ENCODE data around the gene CHRNA9.

The CHRNA9 gene

GRCh38 chr4:40310225-40310624 is 24.9 kb upstream of the CHRNA9 start:
- no peak for DNase-seq

DNA sequence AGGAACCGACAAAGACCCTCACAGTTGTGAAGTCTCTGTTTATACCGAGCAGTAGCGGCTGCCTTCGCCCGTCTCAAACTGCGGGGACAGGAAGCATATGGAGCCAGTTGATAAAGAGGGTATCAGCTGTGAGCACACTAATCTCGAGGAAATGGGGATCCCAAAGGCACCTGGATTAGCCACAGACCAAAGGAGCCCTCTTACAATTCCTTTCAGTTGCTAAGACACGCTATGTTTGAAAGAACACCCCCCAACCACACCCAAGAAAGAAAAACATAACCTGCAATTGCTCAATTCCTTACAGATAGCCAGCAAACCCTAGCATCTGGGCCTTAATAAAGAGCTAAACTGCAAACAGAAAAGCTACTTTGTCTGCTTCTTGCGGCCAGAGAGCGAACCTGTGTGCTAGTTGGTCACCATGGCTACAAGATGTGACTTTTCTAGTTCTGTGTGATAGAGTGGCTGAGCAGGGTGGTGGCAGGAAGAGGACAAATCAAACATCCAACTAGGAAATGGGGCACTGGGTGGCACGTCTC is 23.3 kb upstream of the CHRNA9 start:
- DNase-seq = no peak

DNA sequence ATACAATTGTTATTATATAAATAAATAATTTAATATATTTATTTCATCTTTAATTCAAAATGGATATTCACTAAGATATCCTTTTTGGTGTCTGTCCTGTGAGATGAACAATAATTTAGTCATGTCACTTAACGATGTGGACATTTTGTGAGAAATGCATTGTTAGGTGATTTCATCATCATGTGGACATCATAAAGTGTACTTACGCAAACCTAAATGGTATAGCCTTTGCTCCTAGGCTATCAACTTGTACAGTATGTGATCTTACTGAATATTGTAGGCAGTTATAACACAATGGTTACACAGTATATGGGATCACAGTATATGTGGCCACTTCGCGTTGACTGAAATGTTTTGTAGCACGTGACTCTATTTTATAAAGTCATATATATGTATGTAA is 20.2 kb upstream of the CHRNA9 start:
- DNase-seq = no peak

GRCh38 chr4:40316333-40316781 is 18.8 kb upstream of the CHRNA9 start:
- peak; percentile 24 for DNase-seq

DNA sequence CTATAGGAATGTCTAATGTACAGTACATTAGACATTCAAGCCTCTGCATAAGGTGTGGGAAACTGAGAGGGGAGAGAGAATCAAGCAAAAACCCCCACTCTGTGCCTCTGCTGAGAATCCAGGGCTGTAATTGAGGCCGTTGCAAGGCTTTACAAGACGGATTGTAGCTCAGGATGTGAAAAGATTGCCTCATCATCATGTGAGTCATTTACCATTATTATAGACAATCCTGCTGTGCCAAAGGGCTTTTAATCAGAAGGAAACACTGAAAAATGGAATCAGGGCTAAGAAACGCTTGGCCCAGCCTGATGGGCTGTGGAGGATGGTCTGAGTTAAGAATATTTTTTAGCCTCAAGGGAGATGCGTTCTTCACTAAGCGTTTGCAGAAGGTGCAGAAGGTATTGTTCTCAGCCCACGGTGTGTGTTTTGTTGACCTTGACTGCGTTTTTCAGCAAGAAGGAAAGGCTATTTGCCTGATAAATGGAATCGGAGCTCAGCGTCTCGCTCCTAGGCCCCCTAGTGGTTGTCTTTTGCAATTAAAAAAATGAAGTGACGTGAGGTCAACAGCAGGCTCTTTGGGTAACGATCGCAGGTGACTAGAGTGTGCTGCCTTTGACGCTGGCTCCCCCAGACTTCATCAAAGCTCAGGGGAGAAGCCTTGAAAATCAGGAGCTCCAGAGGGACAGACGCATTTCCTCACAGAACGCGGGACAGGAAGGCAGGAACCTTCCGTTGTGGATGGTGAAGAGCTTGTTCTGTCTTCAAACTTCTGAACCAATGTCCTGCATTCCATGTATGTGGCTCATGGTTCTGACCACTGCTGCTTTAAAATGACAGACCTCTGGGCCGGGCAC is 18.1 kb upstream of the CHRNA9 start:
- peak; percentile 39 for DNase-seq

GRCh38 chr4:40317916-40318658 is 17.0 kb upstream of the CHRNA9 start:
- DNase-seq = no peak

GRCh38 chr4:40321574-40322275 is 13.4 kb upstream of the CHRNA9 start:
- no peak for DNase-seq

GRCh38 chr4:40322811-40323210 is 12.3 kb upstream of the CHRNA9 start:
- no peak for DNase-seq

GRCh38 chr4:40323866-40324265 is 11.3 kb upstream of the CHRNA9 start:
- DNase-seq = no peak

DNA sequence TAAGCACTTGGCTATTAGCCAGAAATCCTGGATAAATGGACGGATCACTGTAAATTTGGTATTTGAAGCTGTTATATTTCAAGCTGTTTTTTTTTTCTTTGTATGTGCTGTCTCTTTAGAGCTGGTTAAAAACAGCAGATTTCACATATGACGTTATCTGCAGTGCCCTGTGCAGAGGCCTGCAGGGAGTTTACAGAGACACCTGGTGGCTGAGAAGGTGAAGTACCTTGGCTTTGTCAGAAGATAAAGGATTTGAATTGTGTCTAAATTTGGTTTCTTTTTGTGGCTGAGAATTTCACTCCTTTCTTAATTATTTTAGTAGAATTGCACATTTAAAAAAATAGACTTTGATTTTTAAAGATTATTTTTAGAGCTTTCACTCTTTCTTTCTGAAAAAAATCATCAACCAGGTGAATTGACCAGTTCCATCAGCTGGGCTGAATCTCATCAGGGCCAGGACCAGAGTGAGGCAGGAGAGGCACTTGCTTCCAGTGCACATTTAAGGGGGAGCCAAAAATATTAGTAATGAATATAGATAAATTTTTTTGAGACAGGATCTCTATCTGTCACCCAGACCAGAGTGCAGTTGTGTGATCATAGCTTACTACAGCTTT is 9.6 kb upstream of the CHRNA9 start:
- DNase-seq = peak; percentile 46

- no peak for DNase-seq
Observed at GRCh38 chr4:40327340-40327739, 7.8 kb upstream of the CHRNA9 start.

GRCh38 chr4:40328383-40328782 is 6.8 kb upstream of the CHRNA9 start:
- no peak for DNase-seq

GRCh38 chr4:40329805-40330204 is 5.3 kb upstream of the CHRNA9 start:
- no peak for DNase-seq

- DNase-seq = no peak
Observed at GRCh38 chr4:40330536-40330935, 4.6 kb upstream of the CHRNA9 start.

DNA sequence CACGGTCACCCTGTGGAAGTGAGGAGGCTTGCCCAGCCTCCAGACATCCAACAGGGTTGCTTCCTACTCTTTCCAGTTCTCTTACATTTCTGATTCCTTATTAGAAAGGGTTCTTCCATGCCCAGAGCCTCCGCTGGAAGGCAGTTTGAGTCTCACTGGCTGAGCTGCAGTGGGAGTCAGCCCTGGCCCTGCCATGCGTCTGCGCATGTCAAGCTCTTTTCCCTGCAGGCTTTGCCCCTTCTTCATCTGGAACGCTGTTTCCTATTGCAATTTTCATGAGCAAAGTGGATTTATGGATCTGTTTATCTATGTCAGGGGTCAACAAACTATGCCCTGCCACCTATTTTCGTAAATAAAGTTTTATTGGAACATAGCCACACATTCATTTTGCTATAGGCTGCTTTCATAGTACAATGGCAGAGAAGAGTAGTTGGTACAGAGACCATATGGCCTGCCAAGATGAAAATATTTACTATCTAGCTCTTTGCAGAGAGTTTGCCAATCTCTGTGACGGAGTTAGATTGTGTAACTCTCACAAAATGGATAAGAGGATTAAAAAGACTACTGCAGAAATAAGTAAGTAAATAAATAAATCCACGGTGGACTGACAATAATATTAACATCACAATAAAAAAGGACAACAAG is 3.9 kb upstream of the CHRNA9 start:
- no peak for DNase-seq

DNA sequence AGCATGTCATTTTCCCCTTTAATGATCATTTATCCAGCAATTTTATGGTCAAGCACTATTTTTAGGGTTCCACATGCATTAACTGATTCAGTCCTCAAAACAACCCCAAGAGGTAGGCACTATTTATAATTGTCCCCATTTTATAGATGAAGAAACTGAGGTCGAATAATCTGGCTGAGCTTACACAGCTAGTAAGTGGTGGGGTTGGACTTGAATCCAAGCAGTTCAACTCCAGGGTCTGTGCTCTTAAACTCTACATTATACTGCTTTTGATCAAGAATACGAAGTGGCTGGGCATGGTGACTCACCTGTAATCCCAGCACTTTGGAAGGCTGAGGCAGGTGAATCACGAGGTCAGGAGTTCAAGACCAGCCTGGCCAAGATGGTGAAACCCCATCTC is 3.2 kb upstream of the CHRNA9 start:
- DNase-seq = no peak

DNA sequence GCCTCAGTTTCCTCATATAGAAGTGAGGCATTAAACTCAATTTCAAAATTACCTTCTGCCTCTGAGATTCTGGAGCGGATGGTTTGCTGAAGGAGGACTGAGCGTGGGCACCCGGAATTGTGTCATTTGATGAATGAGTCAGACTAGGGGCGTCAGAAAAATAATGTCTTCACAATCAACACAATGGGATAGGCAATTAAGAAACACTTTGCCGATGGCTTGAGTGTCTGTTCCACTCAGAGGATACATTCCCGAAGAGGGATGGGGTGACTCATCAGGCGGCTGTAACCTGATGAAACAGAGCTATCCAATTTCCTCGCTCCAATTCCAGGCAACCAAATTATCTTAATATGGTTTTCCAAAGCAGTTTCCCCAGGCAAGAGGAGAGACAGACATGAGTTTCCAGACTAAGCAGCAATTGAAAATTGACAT is 1.2 kb upstream of the CHRNA9 start:
- no peak for DNase-seq

GRCh38 chr4:40335525-40335894 is 377 bp downstream of the CHRNA9 start:
- no peak for DNase-seq

GRCh38 chr4:40337051-40337450 is 1.9 kb downstream of the CHRNA9 start:
- DNase-seq = no peak

- DNase-seq = no peak
Observed at GRCh38 chr4:40337523-40337922, 2.4 kb downstream of the CHRNA9 start.

DNA sequence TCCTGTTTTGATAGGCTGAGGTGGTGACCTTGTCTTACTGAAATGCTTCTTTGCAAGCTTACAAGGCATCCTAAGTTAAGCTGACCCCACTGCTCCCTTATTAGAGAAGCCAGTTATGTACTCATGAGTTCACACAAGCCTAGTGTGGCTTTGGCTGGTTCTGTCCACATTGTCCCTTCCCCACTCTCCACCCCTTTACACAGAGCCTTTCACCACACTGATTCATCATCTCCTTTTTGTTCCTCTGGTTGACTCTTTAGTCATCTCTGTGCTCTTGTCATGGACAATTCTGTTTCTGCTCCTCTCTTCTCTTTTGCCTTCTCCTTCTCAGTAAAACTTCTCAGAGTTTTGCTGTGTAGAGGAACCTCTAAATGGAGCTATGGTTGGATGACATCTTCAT is 4.9 kb downstream of the CHRNA9 start:
- no peak for DNase-seq

GRCh38 chr4:40347472-40347871 is 12.3 kb downstream of the CHRNA9 start:
- no peak for DNase-seq
